ENCODE measurements around the gene ADAMTSL1.

The ADAMTSL1 gene

DNA sequence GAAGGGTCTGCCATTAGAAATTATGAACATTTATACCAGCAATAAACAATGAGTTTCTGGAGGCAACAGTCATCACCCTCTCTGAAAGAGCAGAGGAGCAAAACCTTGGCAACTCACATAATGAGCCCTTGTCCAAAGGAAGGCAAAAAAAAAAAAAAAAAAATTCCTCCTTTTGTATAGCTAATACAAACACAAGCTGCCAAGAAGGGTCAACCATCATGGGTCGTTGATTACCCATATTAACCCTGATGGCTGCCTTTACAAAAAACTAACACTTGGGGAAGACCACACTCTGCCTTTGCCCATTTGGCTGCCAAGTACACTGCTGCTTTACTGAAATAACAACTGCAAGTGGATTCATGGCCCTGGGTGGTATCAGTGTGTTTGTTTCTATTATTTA, 272.7 kb downstream of the ADAMTSL1 start:
- H3K4me3 ChIP-seq (ENCODE audit: low read depth, low read length): no peak overlapping the region
- TF ChIP-seq, protein P1, sequence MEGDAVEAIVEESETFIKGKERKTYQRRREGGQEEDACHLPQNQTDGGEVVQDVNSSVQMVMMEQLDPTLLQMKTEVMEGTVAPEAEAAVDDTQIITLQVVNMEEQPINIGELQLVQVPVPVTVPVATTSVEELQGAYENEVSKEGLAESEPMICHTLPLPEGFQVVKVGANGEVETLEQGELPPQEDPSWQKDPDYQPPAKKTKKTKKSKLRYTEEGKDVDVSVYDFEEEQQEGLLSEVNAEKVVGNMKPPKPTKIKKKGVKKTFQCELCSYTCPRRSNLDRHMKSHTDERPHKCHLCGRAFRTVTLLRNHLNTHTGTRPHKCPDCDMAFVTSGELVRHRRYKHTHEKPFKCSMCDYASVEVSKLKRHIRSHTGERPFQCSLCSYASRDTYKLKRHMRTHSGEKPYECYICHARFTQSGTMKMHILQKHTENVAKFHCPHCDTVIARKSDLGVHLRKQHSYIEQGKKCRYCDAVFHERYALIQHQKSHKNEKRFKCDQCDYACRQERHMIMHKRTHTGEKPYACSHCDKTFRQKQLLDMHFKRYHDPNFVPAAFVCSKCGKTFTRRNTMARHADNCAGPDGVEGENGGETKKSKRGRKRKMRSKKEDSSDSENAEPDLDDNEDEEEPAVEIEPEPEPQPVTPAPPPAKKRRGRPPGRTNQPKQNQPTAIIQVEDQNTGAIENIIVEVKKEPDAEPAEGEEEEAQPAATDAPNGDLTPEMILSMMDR (IDR thresholded peaks at IDR 0.05; ENCODE audit: control insufficient read depth, extremely low read depth, insufficient read depth): no peak

DNA sequence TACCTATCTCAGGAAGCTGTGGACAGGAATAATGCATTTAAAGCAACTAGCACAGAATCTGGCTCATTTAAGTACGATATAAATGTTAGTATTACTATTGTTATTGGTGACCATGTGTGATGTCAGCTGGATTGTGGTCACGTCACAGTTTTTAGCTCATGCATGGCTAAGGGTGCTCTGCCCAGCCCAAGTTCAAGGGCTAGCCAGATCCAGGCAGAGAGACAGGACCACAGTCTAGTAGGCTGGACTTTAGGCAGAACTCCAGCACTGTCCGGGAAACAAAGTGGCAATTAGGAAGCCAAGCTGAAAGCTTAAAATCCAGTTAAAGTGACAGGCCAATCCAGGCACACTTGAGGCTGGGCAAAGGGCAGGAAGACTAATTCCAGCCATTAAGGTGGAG, 273.6 kb downstream of the ADAMTSL1 start:
- no peak overlapping the region for H3K4me3 ChIP-seq (ENCODE audit: low read depth, low read length)
- TF ChIP-seq, protein P1 (IDR thresholded peaks at IDR 0.05; ENCODE audit: control insufficient read depth, extremely low read depth, insufficient read depth): no peak
- no peak for DNase-seq (ENCODE audit: low read depth)

More for the DNA sequence above, 272.7 kb downstream of the ADAMTSL1 start:
- DNase-seq (ENCODE audit: low read depth): no peak

DNA sequence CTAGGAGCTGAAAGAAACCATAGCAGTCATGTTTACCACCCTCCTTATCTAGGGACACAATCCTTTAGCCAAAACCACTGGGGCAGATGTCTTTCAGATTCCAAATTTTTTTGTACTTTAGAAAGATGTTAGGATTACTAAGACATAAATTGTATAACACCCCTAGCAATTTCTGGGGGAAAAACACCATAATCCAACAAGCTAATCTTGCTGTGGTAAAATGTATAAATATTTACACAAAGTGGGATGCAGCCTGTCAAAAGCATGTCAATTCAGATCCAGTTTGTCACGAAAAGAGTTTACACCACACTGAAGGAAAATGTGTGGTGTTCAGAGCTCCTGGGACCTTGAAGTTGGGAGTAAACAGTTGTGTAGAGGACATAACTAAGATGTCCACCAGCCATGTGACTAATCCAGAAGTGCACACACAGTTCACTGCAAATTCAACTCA, 274.3 kb downstream of the ADAMTSL1 start:
- H3K4me3 ChIP-seq (ENCODE audit: low read depth, low read length): no peak overlapping the region
- DNase-seq (ENCODE audit: low read depth): no peak
- TF ChIP-seq, protein P1 (IDR thresholded peaks at IDR 0.05; ENCODE audit: control insufficient read depth, extremely low read depth, insufficient read depth): no peak

DNA sequence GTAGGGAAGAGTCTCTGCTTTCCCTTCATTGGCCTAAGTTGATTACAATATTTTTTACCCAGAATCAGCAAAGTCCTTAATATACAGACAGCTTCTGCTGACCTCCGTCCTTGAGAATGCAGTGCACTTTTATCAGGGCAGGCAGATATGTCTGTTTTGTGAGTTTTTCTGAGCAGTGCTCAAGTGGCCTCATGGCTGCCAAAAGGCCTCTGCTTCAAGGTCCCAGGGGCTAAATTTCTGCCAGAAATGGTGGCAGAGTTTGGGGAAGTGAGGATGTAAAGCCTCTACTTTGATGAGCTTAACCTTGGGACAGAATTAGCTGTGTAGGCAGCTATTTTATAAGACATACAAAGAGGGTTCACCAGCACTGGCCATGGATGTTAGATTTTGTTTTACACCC, 275.8 kb downstream of the ADAMTSL1 start:
- DNase-seq (ENCODE audit: low read depth): no peak
- TF ChIP-seq, protein P1 (IDR thresholded peaks at IDR 0.05; ENCODE audit: control insufficient read depth, extremely low read depth, insufficient read depth): no peak
- H3K4me3 ChIP-seq (ENCODE audit: low read depth, low read length): no peak overlapping the region

DNA sequence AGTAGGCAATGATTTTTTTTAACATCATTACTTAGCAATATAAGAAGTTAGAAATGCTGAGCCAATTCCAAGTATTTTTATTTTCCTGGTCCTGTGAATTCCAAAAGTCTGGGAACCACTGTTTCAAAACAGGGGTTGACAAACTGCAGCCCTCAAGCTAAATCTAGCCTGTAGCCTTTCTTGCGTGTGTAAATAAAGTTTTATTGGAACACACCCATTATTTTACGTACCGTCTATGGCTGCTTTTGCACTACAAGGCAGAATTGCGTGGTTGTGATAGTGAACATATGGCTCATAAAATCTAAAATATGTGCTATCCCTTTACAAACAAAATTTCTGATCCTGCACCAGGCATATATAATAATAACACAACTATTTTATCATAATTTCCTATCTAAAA, 280.0 kb downstream of the ADAMTSL1 start:
- TF ChIP-seq, protein P1 (IDR thresholded peaks at IDR 0.05; ENCODE audit: control insufficient read depth, extremely low read depth, insufficient read depth): no peak
- DNase-seq (ENCODE audit: low read depth): no peak
- no peak overlapping the region for H3K4me3 ChIP-seq (ENCODE audit: low read depth, low read length)

DNA sequence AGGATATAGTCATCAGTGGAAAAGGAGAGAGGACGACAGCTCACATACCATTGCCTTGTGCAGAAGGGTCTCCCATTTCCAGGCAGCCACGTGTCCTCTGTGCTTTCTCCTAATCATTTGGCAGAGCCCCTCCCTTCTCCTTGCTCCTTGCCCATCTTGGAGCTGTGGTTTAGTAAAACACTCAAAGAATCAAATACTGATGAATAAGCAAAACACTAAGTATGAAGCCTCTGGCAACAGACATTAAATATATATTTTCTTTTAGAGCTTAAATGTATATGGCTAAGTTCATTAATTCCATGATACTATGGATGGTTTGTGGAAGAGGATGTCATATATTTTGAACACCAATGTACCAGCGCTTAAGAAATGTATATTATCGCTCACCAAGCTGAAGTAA, 280.6 kb downstream of the ADAMTSL1 start:
- DNase-seq (ENCODE audit: low read depth): no peak
- TF ChIP-seq, protein P1 (IDR thresholded peaks at IDR 0.05; ENCODE audit: control insufficient read depth, extremely low read depth, insufficient read depth): no peak
- no peak overlapping the region for H3K4me3 ChIP-seq (ENCODE audit: low read depth, low read length)

DNA sequence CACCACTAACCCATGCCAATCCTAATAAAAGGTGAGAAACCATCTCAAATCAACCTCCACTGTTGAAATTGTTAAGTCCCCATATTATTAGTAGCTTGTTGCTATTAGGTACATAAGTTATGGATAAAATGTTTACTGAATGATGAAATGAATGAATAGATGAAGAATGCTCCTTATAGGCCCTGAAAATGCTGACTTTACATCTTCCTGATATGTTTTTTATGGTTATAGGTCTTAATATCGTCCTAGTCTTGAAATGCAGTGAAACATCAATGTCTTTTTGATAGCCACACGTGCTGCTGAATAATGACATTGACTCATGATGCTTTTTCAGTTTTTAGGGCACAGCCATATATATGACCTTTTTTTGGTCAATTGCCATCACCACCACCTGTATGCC, 281.3 kb downstream of the ADAMTSL1 start:
- no peak for DNase-seq (ENCODE audit: low read depth)
- H3K4me3 ChIP-seq (ENCODE audit: low read depth, low read length): no peak overlapping the region
- TF ChIP-seq, protein P1 (IDR thresholded peaks at IDR 0.05; ENCODE audit: control insufficient read depth, extremely low read depth, insufficient read depth): no peak
